K562 (cell line): ENCODE measurements around the gene CAGE1. TPM values are rescaled to one million over a fixed set of nuclear protein-coding genes. Genes with fewer than 3 reads are reported as not detected.

Experiments
- CBFB ChIP-seq: sonication (generic); formaldehyde crosslinking; IDR thresholded peaks from 2 replicates; pipeline ENCODE4 v1.4.0; 2020; ENCODE audit warnings: mild to moderate bottlenecking, missing genetic modification reagents
- EWSR1 ChIP-seq: fragments of 450-650 bp; IDR thresholded peaks from 2 replicates; pipeline ENCODE4 v1.6.1; 2018; ENCODE audit warnings: borderline replicate concordance, mild to moderate bottlenecking, low read depth, moderate library complexity; ENCODE audit not compliant: partially characterized antibody
- GABPB1 ChIP-seq: sonication (generic); formaldehyde crosslinking; IDR thresholded peaks from 2 replicates; pipeline ENCODE4 v1.8.0; 2022; ENCODE audit warnings: mild to moderate bottlenecking, missing genetic modification reagents
- HDAC8 ChIP-seq: fragments of 450-650 bp; IDR thresholded peaks from 2 replicates; pipeline ENCODE4 v1.6.1; 2016; ENCODE audit warnings: mild to moderate bottlenecking, missing genetic modification characterization, moderate library complexity, missing compliant biosample characterization
- JUN ChIP-seq, 2 experiments: sonication (generic) in 1 of 2; formaldehyde crosslinking in 1 of 2; IDR thresholded peaks; 2 replicates each; pipeline versions ENCODE4 v1.6.1 to v1.8.0; 2012 to 2022; ENCODE audit warnings: borderline replicate concordance in 2 of 2, mild to moderate bottlenecking in 2 of 2, improper control_type of control experiment in 1 of 2, low read depth in 1 of 2, low read length in 1 of 2, missing genetic modification reagents in 1 of 2
- MXI1 ChIP-seq: IDR thresholded peaks from 2 replicates; pipeline ENCODE4 v1.6.1; 2011; ENCODE audit warnings: low read depth, mild to moderate bottlenecking, improper control_type of control experiment, low read length
- ZNF12 ChIP-seq: sonication (generic); formaldehyde crosslinking; IDR thresholded peaks from 2 replicates; pipeline ENCODE4 v1.4.0; 2020; ENCODE audit warnings: mild to moderate bottlenecking, missing genetic modification reagents
- ZNF24 ChIP-seq: fragments of 450-650 bp; IDR thresholded peaks from 2 replicates; pipeline ENCODE4 v1.6.1; 2016
- ZNF384 ChIP-seq: IDR thresholded peaks from 2 replicates; pipeline ENCODE4 v1.6.1; 2012; ENCODE audit warnings: low read depth, low read length, improper control_type of control experiment
- ZNF780A ChIP-seq: fragments of 250-450 bp; sonication (Bioruptor Pico); IDR thresholded peaks from 2 replicates; pipeline ENCODE4 v1.5.0; 2021; ENCODE audit warnings: mild to moderate bottlenecking
- polyA plus RNA-seq, 8 experiments: library from polyadenylated mRNA; depleted of rRNA in 4 of 8; stranded (reverse) in 5 of 8; unstranded in 3 of 8; fragments of >200 nt; fragmentation: Nextera tagmentation in 2 of 8; fragmentation: Illumina TruSeq in 1 of 8; extraction: Ambion mirVana in 2 of 8; extraction: Trizol in 1 of 8; gene quantifications; 2 replicates each; pipeline versions ENCODE4 v1.2.1 to v1.2.3, GENCODE V29; 2011 to 2014; ENCODE audit warnings: inconsistent platforms in 1 of 8, missing spikeins in 1 of 8
- total RNA-seq, 7 experiments: library from RNA; depleted of rRNA in 6 of 7; stranded (reverse); fragments of >200 nt in 6 of 7; fragmentation: Illumina TruSeq in 2 of 7; extraction: Trizol in 2 of 7; gene quantifications; 2 replicates each; pipeline versions ENCODE4 v1.2.1 to v1.2.3, GENCODE V29; 2011 to 2021; ENCODE audit warnings: low replicate concordance in 1 of 7
- TF ChIP-seq, protein P1 (sequence below): fragments of 450-650 bp; IDR thresholded peaks from 2 replicates; pipeline ENCODE4 v1.6.1; 2016; ENCODE audit warnings: borderline replicate concordance
- TF ChIP-seq, protein P2 (sequence below): fragments of 200-600 bp; sonication (generic); IDR thresholded peaks from one replicate; pipeline ENCODE4 v1.6.1; 2012; ENCODE audit warnings: mild to moderate bottlenecking, low read depth, low read length, inconsistent platforms

CAGE1 gene
- total and polyA plus RNA-seq, 9 of the 15 experiments (the other 6 are each of a cell fraction or from before 2014, with no cell fraction given), result 0.13 to 0.33 (median 0.18) TPM; not detected in 4

DNA sequence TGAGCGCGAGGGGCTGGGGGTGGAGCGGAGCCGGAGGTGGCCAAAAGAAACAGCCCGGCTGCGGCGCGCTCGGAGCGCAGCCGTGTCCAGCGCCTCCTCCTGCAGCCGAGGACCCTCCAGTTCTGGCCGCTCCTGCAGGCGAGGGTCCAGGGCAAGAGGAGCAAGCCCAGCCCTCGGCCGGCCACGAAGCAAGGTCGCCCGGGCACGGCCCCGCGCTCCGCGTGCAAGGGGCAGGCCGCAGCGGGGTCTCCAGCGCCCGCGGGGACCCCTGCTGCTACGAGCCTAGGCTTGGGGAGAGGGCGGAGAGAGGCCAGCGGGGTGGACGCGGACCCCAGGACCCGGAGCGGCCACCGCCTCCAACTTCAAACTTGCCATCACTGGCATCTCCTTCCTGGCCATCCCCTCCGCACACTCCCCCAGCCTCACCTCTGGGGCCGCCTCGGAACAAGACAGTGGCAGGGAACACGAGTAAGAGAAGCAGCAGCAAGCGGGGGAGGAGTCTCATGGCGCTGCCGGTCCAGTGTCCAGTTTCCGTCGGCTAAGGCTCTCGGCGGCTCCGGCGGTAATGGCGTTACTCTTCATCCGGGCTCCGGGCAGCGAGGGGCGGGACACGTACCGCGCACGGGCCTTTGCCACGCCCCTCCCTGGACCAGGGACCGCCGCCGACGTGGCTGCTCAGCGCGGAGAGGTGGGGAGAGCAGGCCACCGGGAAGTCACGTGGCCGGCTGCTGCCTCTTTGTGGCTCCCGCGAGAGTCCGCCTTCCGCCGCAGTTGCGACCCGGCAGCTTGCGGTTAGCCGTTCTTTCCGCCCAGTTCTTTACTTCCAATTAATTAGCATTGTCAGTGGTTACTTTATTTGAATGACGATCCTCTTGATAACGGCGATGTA, 76.7 kb downstream of the CAGE1 start, which contains the start of gene SSR1 (continued):
- peak; percentile 9; the same call in 1 of the 2 replicates for TF ChIP-seq ZNF24
- TF ChIP-seq ZNF12, result peak; percentile 40; the same call in 1 of the 2 replicates
- TF ChIP-seq, protein P1, sequence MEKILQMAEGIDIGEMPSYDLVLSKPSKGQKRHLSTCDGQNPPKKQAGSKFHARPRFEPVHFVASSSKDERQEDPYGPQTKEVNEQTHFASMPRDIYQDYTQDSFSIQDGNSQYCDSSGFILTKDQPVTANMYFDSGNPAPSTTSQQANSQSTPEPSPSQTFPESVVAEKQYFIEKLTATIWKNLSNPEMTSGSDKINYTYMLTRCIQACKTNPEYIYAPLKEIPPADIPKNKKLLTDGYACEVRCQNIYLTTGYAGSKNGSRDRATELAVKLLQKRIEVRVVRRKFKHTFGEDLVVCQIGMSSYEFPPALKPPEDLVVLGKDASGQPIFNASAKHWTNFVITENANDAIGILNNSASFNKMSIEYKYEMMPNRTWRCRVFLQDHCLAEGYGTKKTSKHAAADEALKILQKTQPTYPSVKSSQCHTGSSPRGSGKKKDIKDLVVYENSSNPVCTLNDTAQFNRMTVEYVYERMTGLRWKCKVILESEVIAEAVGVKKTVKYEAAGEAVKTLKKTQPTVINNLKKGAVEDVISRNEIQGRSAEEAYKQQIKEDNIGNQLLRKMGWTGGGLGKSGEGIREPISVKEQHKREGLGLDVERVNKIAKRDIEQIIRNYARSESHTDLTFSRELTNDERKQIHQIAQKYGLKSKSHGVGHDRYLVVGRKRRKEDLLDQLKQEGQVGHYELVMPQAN, result no peak
- peak; percentile 79 for TF ChIP-seq MXI1
- no peak for TF ChIP-seq ZNF780A (CRISPR knock-in tag)
- TF ChIP-seq, protein P2, sequence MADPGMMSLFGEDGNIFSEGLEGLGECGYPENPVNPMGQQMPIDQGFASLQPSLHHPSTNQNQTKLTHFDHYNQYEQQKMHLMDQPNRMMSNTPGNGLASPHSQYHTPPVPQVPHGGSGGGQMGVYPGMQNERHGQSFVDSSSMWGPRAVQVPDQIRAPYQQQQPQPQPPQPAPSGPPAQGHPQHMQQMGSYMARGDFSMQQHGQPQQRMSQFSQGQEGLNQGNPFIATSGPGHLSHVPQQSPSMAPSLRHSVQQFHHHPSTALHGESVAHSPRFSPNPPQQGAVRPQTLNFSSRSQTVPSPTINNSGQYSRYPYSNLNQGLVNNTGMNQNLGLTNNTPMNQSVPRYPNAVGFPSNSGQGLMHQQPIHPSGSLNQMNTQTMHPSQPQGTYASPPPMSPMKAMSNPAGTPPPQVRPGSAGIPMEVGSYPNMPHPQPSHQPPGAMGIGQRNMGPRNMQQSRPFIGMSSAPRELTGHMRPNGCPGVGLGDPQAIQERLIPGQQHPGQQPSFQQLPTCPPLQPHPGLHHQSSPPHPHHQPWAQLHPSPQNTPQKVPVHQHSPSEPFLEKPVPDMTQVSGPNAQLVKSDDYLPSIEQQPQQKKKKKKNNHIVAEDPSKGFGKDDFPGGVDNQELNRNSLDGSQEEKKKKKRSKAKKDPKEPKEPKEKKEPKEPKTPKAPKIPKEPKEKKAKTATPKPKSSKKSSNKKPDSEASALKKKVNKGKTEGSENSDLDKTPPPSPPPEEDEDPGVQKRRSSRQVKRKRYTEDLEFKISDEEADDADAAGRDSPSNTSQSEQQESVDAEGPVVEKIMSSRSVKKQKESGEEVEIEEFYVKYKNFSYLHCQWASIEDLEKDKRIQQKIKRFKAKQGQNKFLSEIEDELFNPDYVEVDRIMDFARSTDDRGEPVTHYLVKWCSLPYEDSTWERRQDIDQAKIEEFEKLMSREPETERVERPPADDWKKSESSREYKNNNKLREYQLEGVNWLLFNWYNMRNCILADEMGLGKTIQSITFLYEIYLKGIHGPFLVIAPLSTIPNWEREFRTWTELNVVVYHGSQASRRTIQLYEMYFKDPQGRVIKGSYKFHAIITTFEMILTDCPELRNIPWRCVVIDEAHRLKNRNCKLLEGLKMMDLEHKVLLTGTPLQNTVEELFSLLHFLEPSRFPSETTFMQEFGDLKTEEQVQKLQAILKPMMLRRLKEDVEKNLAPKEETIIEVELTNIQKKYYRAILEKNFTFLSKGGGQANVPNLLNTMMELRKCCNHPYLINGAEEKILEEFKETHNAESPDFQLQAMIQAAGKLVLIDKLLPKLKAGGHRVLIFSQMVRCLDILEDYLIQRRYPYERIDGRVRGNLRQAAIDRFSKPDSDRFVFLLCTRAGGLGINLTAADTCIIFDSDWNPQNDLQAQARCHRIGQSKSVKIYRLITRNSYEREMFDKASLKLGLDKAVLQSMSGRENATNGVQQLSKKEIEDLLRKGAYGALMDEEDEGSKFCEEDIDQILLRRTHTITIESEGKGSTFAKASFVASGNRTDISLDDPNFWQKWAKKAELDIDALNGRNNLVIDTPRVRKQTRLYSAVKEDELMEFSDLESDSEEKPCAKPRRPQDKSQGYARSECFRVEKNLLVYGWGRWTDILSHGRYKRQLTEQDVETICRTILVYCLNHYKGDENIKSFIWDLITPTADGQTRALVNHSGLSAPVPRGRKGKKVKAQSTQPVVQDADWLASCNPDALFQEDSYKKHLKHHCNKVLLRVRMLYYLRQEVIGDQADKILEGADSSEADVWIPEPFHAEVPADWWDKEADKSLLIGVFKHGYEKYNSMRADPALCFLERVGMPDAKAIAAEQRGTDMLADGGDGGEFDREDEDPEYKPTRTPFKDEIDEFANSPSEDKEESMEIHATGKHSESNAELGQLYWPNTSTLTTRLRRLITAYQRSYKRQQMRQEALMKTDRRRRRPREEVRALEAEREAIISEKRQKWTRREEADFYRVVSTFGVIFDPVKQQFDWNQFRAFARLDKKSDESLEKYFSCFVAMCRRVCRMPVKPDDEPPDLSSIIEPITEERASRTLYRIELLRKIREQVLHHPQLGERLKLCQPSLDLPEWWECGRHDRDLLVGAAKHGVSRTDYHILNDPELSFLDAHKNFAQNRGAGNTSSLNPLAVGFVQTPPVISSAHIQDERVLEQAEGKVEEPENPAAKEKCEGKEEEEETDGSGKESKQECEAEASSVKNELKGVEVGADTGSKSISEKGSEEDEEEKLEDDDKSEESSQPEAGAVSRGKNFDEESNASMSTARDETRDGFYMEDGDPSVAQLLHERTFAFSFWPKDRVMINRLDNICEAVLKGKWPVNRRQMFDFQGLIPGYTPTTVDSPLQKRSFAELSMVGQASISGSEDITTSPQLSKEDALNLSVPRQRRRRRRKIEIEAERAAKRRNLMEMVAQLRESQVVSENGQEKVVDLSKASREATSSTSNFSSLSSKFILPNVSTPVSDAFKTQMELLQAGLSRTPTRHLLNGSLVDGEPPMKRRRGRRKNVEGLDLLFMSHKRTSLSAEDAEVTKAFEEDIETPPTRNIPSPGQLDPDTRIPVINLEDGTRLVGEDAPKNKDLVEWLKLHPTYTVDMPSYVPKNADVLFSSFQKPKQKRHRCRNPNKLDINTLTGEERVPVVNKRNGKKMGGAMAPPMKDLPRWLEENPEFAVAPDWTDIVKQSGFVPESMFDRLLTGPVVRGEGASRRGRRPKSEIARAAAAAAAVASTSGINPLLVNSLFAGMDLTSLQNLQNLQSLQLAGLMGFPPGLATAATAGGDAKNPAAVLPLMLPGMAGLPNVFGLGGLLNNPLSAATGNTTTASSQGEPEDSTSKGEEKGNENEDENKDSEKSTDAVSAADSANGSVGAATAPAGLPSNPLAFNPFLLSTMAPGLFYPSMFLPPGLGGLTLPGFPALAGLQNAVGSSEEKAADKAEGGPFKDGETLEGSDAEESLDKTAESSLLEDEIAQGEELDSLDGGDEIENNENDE, result no peak
- peak; percentile 97 for TF ChIP-seq CBFB
- peak; percentile 82 for TF ChIP-seq GABPB1
- no peak for TF ChIP-seq ZNF384
- TF ChIP-seq HDAC8 (tag), result peak; percentile 73; the same call in 1 of the 2 replicates
- peak; percentile 67; the same call in 1 of the 2 replicates for TF ChIP-seq JUN (IDR thresholded peaks at IDR 0.05; ENCODE audit: borderline replicate concordance, low read depth, low read length)
- TF ChIP-seq JUN (CRISPR knock-in tag; IDR thresholded peaks at IDR 0.05; ENCODE audit: borderline replicate concordance), result peak; percentile 95
- TF ChIP-seq EWSR1, result no peak
